Measurements from ENCODE around the gene SUPT6H. TPM values are rescaled to one million over a fixed set of nuclear protein-coding genes. Genes with fewer than 3 reads are reported as not detected.
A peak's percentile ranks its signal among the peaks of the same experiment; 100 is the strongest.

Gene SUPT6H
- total RNA-seq = 10 to 100 TPM; 69.4 to 72.8 TPM

GRCh38 chr17:28661635-28662526 is at the start of gene SUPT6H, which contains the start of gene SDF2:
Gene SUPT6H, plus strand, starts transcription at chr17:28662205. Its CDS starts 11,197 bp downstream, at chr17:28673402.
Gene SDF2, minus strand, starts transcription at chr17:28661906. Its CDS starts 30 bp downstream, at chr17:28661876.
- H3K27me3 Mint-ChIP-seq (ENCODE audit: low read depth) = no peaks in the 10 kb centered on the region
- peaks cover 36% of the 10 kb centered on the region for H3K4me1 Mint-ChIP-seq (ENCODE audit: low read depth)
- CTCF ChIA-PET = interaction anchor here (0.8 to 5.3 kb wide), 19 partner anchors 10 to 488 kb away, joined by 3 to 104 read pairs (median 3); partner anchors contain the start of genes BLTP2, PIGS and TLCD1
- H3K27ac Mint-ChIP-seq = peak within 1 kb of the TSS; percentile 100
- ATAC-seq (peak; percentile 90), DNase-seq (peak; percentile 96)
- peak within 1 kb of the TSS; percentile 99 for H3K4me3 Mint-ChIP-seq
- POLR2A ChIA-PET = interaction anchor here (0.6 to 2.9 kb wide), 19 partner anchors 9 to 326 kb away, joined by 3 to 67 read pairs (median 4); partner anchors contain the start of genes ALDOC, BLTP2, IFT20 and PROCA1
- no peaks in the 10 kb centered on the region for H3K9me3 Mint-ChIP-seq (ENCODE audit: insufficient read depth)
- peaks cover 45% of the 10 kb centered on the region for H3K36me3 Mint-ChIP-seq (ENCODE audit: low read depth)

GRCh38 chr17:28612531-28612930 is 49.5 kb upstream of the SUPT6H start:
- CTCF ChIA-PET = interaction anchor here (0.7 to 3.3 kb wide), 21 partner anchors 11 to 125 kb away, joined by 3 to 17 read pairs (median 3); partner anchors contain the start of genes BLTP2, SDF2 and SUPT6H
- Mint-ChIP-seq H3K27me3 (ENCODE audit: low read depth) (no peaks in the 10 kb centered on the region), H3K27ac (peak overlapping the region; percentile 55), H3K4me1 (ENCODE audit: low read depth) (peaks cover 3% of the 10 kb centered on the region), H3K4me3 (no peak overlapping the region), H3K9me3 (ENCODE audit: insufficient read depth) (no peaks in the 10 kb centered on the region), H3K36me3 (ENCODE audit: low read depth) (peaks cover 64% of the 10 kb centered on the region)
- POLR2A ChIA-PET = interaction anchor here (0.6 to 1.7 kb wide), 2 partner anchors 13 to 81 kb away, joined by 3 read pairs; no protein-coding TSS in a partner anchor
- ATAC-seq (no peak), DNase-seq (no peak)

DNA sequence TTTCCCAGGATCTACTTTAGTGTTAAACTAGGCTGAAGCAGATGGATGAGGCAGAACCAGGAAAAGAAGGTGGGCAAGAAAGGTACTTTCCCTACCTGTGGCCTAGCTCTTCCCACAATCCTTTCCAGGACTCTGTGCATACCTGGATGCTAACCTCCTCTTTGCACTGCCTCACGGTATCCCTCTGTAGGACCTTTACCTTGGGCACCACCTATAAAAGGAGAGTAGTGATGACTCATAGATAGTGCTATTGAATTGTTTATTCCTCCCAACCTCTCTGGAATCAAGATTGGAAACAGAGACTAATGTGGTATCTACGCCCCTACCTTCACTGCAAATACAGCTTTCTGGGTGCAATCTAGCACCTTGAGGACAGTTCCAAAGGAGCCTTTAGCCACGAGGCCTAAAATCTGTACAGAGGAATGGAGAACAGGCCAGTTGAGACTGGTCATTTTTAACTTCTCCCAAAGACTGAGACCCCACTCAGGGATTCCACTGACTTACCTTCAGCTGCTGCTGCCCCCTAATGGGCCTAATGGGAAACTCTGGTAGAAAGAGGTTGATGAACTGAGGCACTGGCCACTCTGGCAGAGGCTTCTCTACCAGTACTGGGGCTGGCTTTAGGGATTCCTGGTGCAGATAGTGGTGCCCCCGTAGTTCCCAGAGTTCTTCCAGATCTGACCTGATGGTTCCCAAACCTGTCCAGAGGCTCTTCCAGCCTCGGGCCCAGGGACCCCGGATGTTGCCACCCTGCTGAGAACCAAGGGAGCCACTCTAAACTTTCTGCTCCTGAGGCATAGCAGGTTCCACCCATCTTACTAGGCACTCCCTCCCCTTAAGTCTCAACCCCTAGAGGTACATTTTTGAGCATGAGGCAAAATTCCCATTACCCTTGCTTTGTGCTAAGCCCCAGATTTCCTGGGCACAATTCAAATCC is 48.8 kb upstream of the SUPT6H start:
- H3K4me1 Mint-ChIP-seq (ENCODE audit: low read depth) = peaks cover 3% of the 10 kb centered on the region
- CTCF ChIA-PET = interaction anchor here (0.7 to 3.3 kb wide), 22 partner anchors 11 to 125 kb away, joined by 3 to 17 read pairs (median 3); partner anchors contain the start of genes BLTP2, SDF2 and SUPT6H
- no peak overlapping the region for H3K27ac Mint-ChIP-seq
- H3K4me3 Mint-ChIP-seq = no peak overlapping the region
- no peaks in the 10 kb centered on the region for H3K9me3 Mint-ChIP-seq (ENCODE audit: insufficient read depth)
- POLR2A ChIA-PET = interaction anchor here (0.6 to 1.7 kb wide), 3 partner anchors 11 to 80 kb away, joined by 3 read pairs; no protein-coding TSS in a partner anchor
- ATAC-seq (peak; percentile 69), DNase-seq (peak; percentile 39)
- H3K36me3 Mint-ChIP-seq (ENCODE audit: low read depth) = peaks cover 63% of the 10 kb centered on the region
- H3K27me3 Mint-ChIP-seq (ENCODE audit: low read depth) = no peaks in the 10 kb centered on the region

DNA sequence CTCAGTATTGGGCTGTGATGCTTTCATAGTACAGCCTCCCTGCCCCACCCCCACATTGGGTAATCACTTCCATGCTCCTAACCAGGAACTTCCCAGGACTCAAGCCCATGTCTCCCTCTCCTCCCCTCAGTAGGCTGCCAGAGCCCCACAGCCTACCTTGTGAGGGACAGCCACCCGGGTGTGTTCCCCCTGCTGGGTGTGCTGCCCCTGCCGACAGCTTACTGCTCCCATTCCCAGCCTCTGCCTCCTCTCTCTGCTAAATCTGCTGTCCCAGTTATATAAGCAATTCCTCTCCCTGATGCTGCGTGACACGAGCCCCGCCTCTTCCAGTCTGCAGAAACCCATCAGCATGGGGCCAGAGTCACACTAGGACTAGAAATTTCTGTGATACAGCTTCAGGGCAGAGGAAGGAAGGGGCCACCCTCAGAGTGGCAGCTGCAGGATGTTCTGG is 48.0 kb upstream of the SUPT6H start, which contains the start of gene RSKR:
RSKR (minus strand) TSS at position 255 of the 451 bp plus-strand sequence; CDS start at position 231, 24 bp downstream.
- DNase-seq (no peak), ATAC-seq (no peak)
- Mint-ChIP-seq H3K36me3 (ENCODE audit: low read depth) (peaks cover 64% of the 10 kb centered on the region), H3K4me3 (no peak within 1 kb of the TSS), H3K27me3 (ENCODE audit: low read depth) (no peaks in the 10 kb centered on the region), H3K4me1 (ENCODE audit: low read depth) (peaks cover 3% of the 10 kb centered on the region), H3K9me3 (ENCODE audit: insufficient read depth) (no peaks in the 10 kb centered on the region), H3K27ac (peak within 1 kb of the TSS; percentile 56)
- ChIA-PET CTCF (interaction anchor here (0.8 to 2.8 kb wide), 5 partner anchors 10 to 120 kb away, joined by 3 to 14 read pairs (median 11); no protein-coding TSS in a partner anchor), POLR2A (interaction anchor here (0.9 to 1.7 kb wide), 2 partner anchors 12 to 79 kb away, joined by 3 read pairs; no protein-coding TSS in a partner anchor)

GRCh38 chr17:28615260-28615940 is 46.6 kb upstream of the SUPT6H start:
- H3K36me3 Mint-ChIP-seq (ENCODE audit: low read depth) = peaks cover 71% of the 10 kb centered on the region
- no peak overlapping the region for H3K4me3 Mint-ChIP-seq
- ATAC-seq = no peak
- H3K27ac Mint-ChIP-seq = no peak overlapping the region
- no peaks in the 10 kb centered on the region for H3K9me3 Mint-ChIP-seq (ENCODE audit: insufficient read depth)
- ChIA-PET POLR2A (no interaction called here), CTCF (no interaction called here)
- no peaks in the 10 kb centered on the region for H3K27me3 Mint-ChIP-seq (ENCODE audit: low read depth)
- H3K4me1 Mint-ChIP-seq (ENCODE audit: low read depth) = peaks cover 3% of the 10 kb centered on the region
- DNase-seq = no peak

DNA sequence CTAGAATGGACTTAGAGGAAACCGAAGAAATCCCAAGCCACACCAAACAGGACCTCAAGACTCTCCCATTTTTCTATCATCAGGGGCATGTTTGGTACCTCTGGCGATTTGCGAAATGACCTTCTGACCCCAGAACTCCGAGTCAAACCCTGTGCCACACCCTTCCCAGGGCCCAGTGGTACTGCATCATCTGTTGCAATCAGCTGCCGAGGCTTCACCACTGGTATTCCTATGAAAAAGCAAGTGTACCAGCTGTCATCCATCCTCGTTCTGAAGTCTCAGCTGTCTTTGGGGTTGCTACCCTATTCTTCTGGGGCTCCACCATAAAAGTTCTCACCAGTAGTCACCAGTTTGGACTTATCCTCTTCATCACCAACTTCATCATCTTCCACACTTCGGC is 45.7 kb upstream of the SUPT6H start:
- Mint-ChIP-seq H3K9me3 (ENCODE audit: insufficient read depth) (no peaks in the 10 kb centered on the region), H3K27ac (no peak overlapping the region), H3K4me3 (no peak overlapping the region), H3K4me1 (ENCODE audit: low read depth) (peaks cover 3% of the 10 kb centered on the region), H3K36me3 (ENCODE audit: low read depth) (peaks cover 75% of the 10 kb centered on the region), H3K27me3 (ENCODE audit: low read depth) (no peaks in the 10 kb centered on the region)
- POLR2A ChIA-PET = no interaction called here
- ATAC-seq (no peak), DNase-seq (no peak)
- CTCF ChIA-PET = interaction anchor here (0.7 to 0.8 kb wide), 2 partner anchors 31 to 68 kb away, joined by 3 to 4 read pairs; no protein-coding TSS in a partner anchor

DNA sequence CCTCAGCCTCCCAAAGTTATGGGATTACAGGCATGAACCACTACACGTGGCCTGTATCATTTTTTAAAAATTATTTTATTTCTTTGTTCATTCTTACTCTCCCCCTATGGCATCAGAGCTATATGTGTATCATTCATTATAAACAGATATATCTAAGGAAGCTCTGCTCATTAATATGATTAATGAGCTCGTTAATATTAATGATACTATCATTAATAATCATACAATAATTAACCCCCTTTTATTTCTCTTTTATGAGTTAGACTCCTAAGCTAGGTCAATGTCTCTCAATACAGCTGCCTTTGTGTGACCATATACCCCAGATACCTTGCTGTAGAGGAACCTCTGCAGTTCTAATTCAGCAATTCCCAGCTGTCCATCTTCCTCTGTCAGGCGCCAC is 43.5 kb upstream of the SUPT6H start:
- ChIA-PET POLR2A (interaction anchor here (0.8 to 1.7 kb wide), 2 partner anchors 17 to 19 kb away, joined by 3 to 8 read pairs; no protein-coding TSS in a partner anchor), CTCF (interaction anchor here (1.3 kb wide), 1 partner anchor 145 kb away, joined by 4 read pairs; no protein-coding TSS in a partner anchor)
- Mint-ChIP-seq H3K27ac (no peak overlapping the region), H3K9me3 (ENCODE audit: insufficient read depth) (no peaks in the 10 kb centered on the region), H3K36me3 (ENCODE audit: low read depth) (peaks cover 79% of the 10 kb centered on the region), H3K4me1 (ENCODE audit: low read depth) (peaks cover 3% of the 10 kb centered on the region), H3K4me3 (no peak overlapping the region), H3K27me3 (ENCODE audit: low read depth) (no peaks in the 10 kb centered on the region)
- DNase-seq (no peak), ATAC-seq (no peak)

- H3K9me3 Mint-ChIP-seq (ENCODE audit: insufficient read depth) = no peaks in the 10 kb centered on the region
- ChIA-PET POLR2A (interaction anchor here (1.1 kb wide), 1 partner anchor 20 kb away, joined by 3 read pairs; no protein-coding TSS in a partner anchor), CTCF (interaction anchor here (0.7 to 1.0 kb wide), 3 partner anchors 24 to 144 kb away, joined by 3 read pairs; no protein-coding TSS in a partner anchor)
Measured at GRCh38 chr17:28620010-28620409, 42.0 kb upstream of the SUPT6H start.

GRCh38 chr17:28622186-28622585 is 39.8 kb upstream of the SUPT6H start:
- Mint-ChIP-seq H3K9me3 (ENCODE audit: insufficient read depth) (no peaks in the 10 kb centered on the region), H3K4me3 (no peak overlapping the region), H3K27me3 (ENCODE audit: low read depth) (no peaks in the 10 kb centered on the region), H3K36me3 (ENCODE audit: low read depth) (peaks cover 71% of the 10 kb centered on the region), H3K4me1 (ENCODE audit: low read depth) (no peaks in the 10 kb centered on the region), H3K27ac (no peak overlapping the region)
- ATAC-seq (no peak), DNase-seq (no peak)
- ChIA-PET CTCF (no interaction called here), POLR2A (no interaction called here)

More at GRCh38 chr17:28620010-28620409, 42.0 kb upstream of the SUPT6H start:
- no peak overlapping the region for H3K27ac Mint-ChIP-seq
- peaks cover 83% of the 10 kb centered on the region for H3K36me3 Mint-ChIP-seq (ENCODE audit: low read depth)
- no peak overlapping the region for H3K4me3 Mint-ChIP-seq
- DNase-seq = no peak
- no peaks in the 10 kb centered on the region for H3K4me1 Mint-ChIP-seq (ENCODE audit: low read depth)
- H3K27me3 Mint-ChIP-seq (ENCODE audit: low read depth) = no peaks in the 10 kb centered on the region
- ATAC-seq = no peak

DNA sequence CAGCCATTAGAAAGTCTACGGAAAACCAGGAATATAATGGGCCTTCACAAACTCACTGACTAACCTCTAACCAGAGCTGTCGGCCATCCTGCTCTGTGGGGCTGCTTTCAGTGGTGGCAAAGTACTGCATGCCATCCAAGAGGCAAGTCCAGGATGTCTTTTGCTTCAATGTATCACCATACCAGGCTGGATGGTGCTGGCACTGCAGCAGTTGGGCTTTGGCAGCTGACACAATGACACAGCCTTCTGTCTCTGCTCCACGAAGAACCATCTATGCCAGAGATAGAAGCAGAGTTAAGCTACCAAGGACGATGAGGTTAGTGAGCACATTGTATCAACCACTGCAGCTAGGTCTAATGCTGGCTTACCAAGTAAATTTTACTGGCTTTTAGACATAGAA is 38.3 kb upstream of the SUPT6H start:
- H3K9me3 Mint-ChIP-seq (ENCODE audit: insufficient read depth) = no peaks in the 10 kb centered on the region
- no peak overlapping the region for H3K27ac Mint-ChIP-seq
- ChIA-PET POLR2A (interaction anchor here (0.7 to 1.6 kb wide), 2 partner anchors 20 to 51 kb away, joined by 6 read pairs; partner anchors contain the start of gene BLTP2), CTCF (interaction anchor here (0.6 to 2.7 kb wide), 3 partner anchors 10 to 22 kb away, joined by 3 to 14 read pairs (median 3); partner anchors contain the start of gene RSKR)
- H3K4me1 Mint-ChIP-seq (ENCODE audit: low read depth) = no peaks in the 10 kb centered on the region
- no peaks in the 10 kb centered on the region for H3K27me3 Mint-ChIP-seq (ENCODE audit: low read depth)
- H3K4me3 Mint-ChIP-seq = no peak overlapping the region
- no peak for ATAC-seq
- peaks cover 71% of the 10 kb centered on the region for H3K36me3 Mint-ChIP-seq (ENCODE audit: low read depth)
- no peak for DNase-seq

All from activated CD8-positive, alpha-beta T cell treated with anti-CD3 and anti-CD28 coated beads, Interleukin-2, amount 10 ng/mL, durations not matched to agents 7 days and 5 days (primary cell).